ENCODE measurements around the gene EHMT2.
"Not testable (repeated sequence)": the region's sequence is repeated elsewhere in the genome, so short reads cannot be mapped to it uniquely, and the experiment has no call there.

The EHMT2 gene
- 53.8 to 103 (median 74.0) reads per million in 9 experiments for total RNA-seq

- Mint-ChIP-seq H3K4me1 (ENCODE audit: low read depth in 2 of 2) (peaks cover 33 to 41% of the 10 kb centered on the region in 2 donors), H3K27me3 (no peaks in the 10 kb centered on the region), H3K27ac (peak within 1 kb of the TSS; percentile 90 to 91), H3K9me3 (no peaks in the 10 kb centered on the region), H3K4me3 (peak within 1 kb of the TSS; percentile 94 to 95), H3K36me3 (ENCODE audit: insufficient read depth) (peaks cover 41% of the 10 kb centered on the region)
- ATAC-seq (replicated peaks) (peak; percentile 62), DNase-seq (peak; percentile 79 to 82 (median 81))
Measured at GRCh38 chr6:31897612-31898382, at the start of gene EHMT2. TSS of gene EHMT2 (minus strand) at chr6:31897698. CDS start at chr6:31897677, 21 bp downstream.

- no peak for DNase-seq
- Mint-ChIP-seq H3K36me3 (ENCODE audit: insufficient read depth) (peaks cover 12% of the 10 kb centered on the region), H3K9me3 (no peaks in the 10 kb centered on the region), H3K4me1 (ENCODE audit: low read depth in 2 of 2) (peaks cover 4 to 5% of the 10 kb centered on the region in 2 donors), H3K4me3 (no peak overlapping the region), H3K27me3 (peaks cover 18 to 40% of the 10 kb centered on the region in 2 donors), H3K27ac (peak overlapping the region in 1 of 2 donors; percentile 78)
- no peak for ATAC-seq (replicated peaks)
Measured at GRCh38 chr6:31947070-31947675, 49.7 kb upstream of the EHMT2 start.

- DNase-seq (no peak), ATAC-seq (replicated peaks) (no peak)
- peaks cover 11% of the 10 kb centered on the region for H3K36me3 Mint-ChIP-seq (ENCODE audit: insufficient read depth)
- H3K4me3 Mint-ChIP-seq = no peak overlapping the region
- no peaks in the 10 kb centered on the region for H3K9me3 Mint-ChIP-seq
- peaks cover 4 to 5% of the 10 kb centered on the region in 2 donors for H3K4me1 Mint-ChIP-seq (ENCODE audit: low read depth in 2 of 2)
- peaks cover 21 to 47% of the 10 kb centered on the region in 2 donors for H3K27me3 Mint-ChIP-seq
- H3K27ac Mint-ChIP-seq = no peak overlapping the region
Measured at GRCh38 chr6:31946370-31946885, 48.9 kb upstream of the EHMT2 start.

GRCh38 chr6:31945507-31946369 is 48.2 kb upstream of the EHMT2 start, which contains the start of gene CFB:
TSS of gene CFB (plus strand) at chr6:31946095. CDS start at chr6:31946222, 127 bp downstream.
- H3K9me3 Mint-ChIP-seq = no peaks in the 10 kb centered on the region
- H3K4me1 Mint-ChIP-seq (ENCODE audit: low read depth in 2 of 2) = peaks cover 4 to 5% of the 10 kb centered on the region in 2 donors
- ATAC-seq (replicated peaks) (no peak), DNase-seq (no peak)
- H3K27me3 Mint-ChIP-seq = peaks cover 21 to 54% of the 10 kb centered on the region in 2 donors
- H3K27ac Mint-ChIP-seq = no peak within 1 kb of the TSS
- no peak within 1 kb of the TSS for H3K4me3 Mint-ChIP-seq
- peaks cover 11% of the 10 kb centered on the region for H3K36me3 Mint-ChIP-seq (ENCODE audit: insufficient read depth)

GRCh38 chr6:31945154-31945506 is 47.6 kb upstream of the EHMT2 start:
- peaks cover 11% of the 10 kb centered on the region for H3K36me3 Mint-ChIP-seq (ENCODE audit: insufficient read depth)
- H3K27ac Mint-ChIP-seq = no peak overlapping the region
- DNase-seq = no peak
- no peak overlapping the region for H3K4me3 Mint-ChIP-seq
- H3K9me3 Mint-ChIP-seq = no peaks in the 10 kb centered on the region
- H3K27me3 Mint-ChIP-seq = peaks cover 21 to 60% of the 10 kb centered on the region in 2 donors
- no peak for ATAC-seq (replicated peaks)
- peaks cover 4 to 5% of the 10 kb centered on the region in 2 donors for H3K4me1 Mint-ChIP-seq (ENCODE audit: low read depth in 2 of 2)

- Mint-ChIP-seq H3K27ac (no peak overlapping the region), H3K27me3 (peaks cover 21 to 60% of the 10 kb centered on the region in 2 donors), H3K4me1 (ENCODE audit: low read depth in 2 of 2) (peaks cover 3 to 4% of the 10 kb centered on the region in 2 donors), H3K9me3 (no peaks in the 10 kb centered on the region), H3K36me3 (ENCODE audit: insufficient read depth) (peaks cover 8% of the 10 kb centered on the region), H3K4me3 (no peak overlapping the region)
- ATAC-seq (replicated peaks) (no peak), DNase-seq (no peak)
Measured at GRCh38 chr6:31943742-31944141, 46.2 kb upstream of the EHMT2 start.

GRCh38 chr6:31940256-31940664 is 42.8 kb upstream of the EHMT2 start:
- Mint-ChIP-seq H3K4me3 (no peak overlapping the region), H3K4me1 (ENCODE audit: low read depth in 2 of 2) (peaks cover 0 to 3% of the 10 kb centered on the region in 2 donors), H3K36me3 (ENCODE audit: insufficient read depth) (peaks cover 4% of the 10 kb centered on the region), H3K27ac (no peak overlapping the region), H3K9me3 (no peaks in the 10 kb centered on the region), H3K27me3 (peaks cover 17 to 51% of the 10 kb centered on the region in 2 donors)
- ATAC-seq (replicated peaks) (no peak), DNase-seq (no peak)

GRCh38 chr6:31935823-31936222 is 38.3 kb upstream of the EHMT2 start:
- ATAC-seq (replicated peaks) = no peak
- Mint-ChIP-seq H3K9me3 (no peaks in the 10 kb centered on the region), H3K4me1 (ENCODE audit: low read depth in 2 of 2) (no peaks in the 10 kb centered on the region), H3K27me3 (peaks cover 8 to 25% of the 10 kb centered on the region in 2 donors), H3K4me3 (no peak overlapping the region), H3K27ac (no peak overlapping the region), H3K36me3 (ENCODE audit: insufficient read depth) (no peaks in the 10 kb centered on the region)
- no peak for DNase-seq

GRCh38 chr6:31935021-31935420 is 37.5 kb upstream of the EHMT2 start:
- Mint-ChIP-seq H3K27ac (no peak overlapping the region), H3K27me3 (peaks cover 8 to 23% of the 10 kb centered on the region in 2 donors), H3K4me3 (no peak overlapping the region), H3K9me3 (no peaks in the 10 kb centered on the region), H3K4me1 (ENCODE audit: low read depth in 2 of 2) (no peaks in the 10 kb centered on the region), H3K36me3 (ENCODE audit: insufficient read depth) (no peaks in the 10 kb centered on the region)
- ATAC-seq (replicated peaks) = no peak
- no peak for DNase-seq

- Mint-ChIP-seq H3K9me3 (no peaks in the 10 kb centered on the region), H3K4me3 (no peak overlapping the region), H3K36me3 (ENCODE audit: insufficient read depth) (no peaks in the 10 kb centered on the region), H3K27me3 (peaks cover 8 to 28% of the 10 kb centered on the region in 2 donors), H3K27ac (no peak overlapping the region), H3K4me1 (ENCODE audit: low read depth in 2 of 2) (no peaks in the 10 kb centered on the region)
- DNase-seq = no peak
- no peak for ATAC-seq (replicated peaks)
Measured at GRCh38 chr6:31933537-31933936, 36.0 kb upstream of the EHMT2 start.

- not testable (repeated sequence) for H3K4me1 Mint-ChIP-seq (ENCODE audit: low read depth in 2 of 2); H3K27ac Mint-ChIP-seq; H3K4me3 Mint-ChIP-seq; H3K36me3 Mint-ChIP-seq (ENCODE audit: insufficient read depth); DNase-seq; ATAC-seq (replicated peaks); H3K9me3 Mint-ChIP-seq
- peaks cover 14 to 39% of the 10 kb centered on the region in 2 donors for H3K27me3 Mint-ChIP-seq
Measured at GRCh38 chr6:31932137-31932536, 34.6 kb upstream of the EHMT2 start.

GRCh38 chr6:31930962-31931361 is 33.5 kb upstream of the EHMT2 start:
- no peak for ATAC-seq (replicated peaks)
- Mint-ChIP-seq H3K4me1 (ENCODE audit: low read depth in 2 of 2) (no peaks in the 10 kb centered on the region), H3K27ac (no peak overlapping the region), H3K4me3 (no peak overlapping the region), H3K9me3 (no peaks in the 10 kb centered on the region), H3K36me3 (ENCODE audit: insufficient read depth) (no peaks in the 10 kb centered on the region), H3K27me3 (peaks cover 14 to 39% of the 10 kb centered on the region in 2 donors)
- DNase-seq = no peak

- ATAC-seq (replicated peaks) = no peak
- H3K27ac Mint-ChIP-seq = no peak overlapping the region
- peaks cover 2% of the 10 kb centered on the region for H3K36me3 Mint-ChIP-seq (ENCODE audit: insufficient read depth)
- H3K4me1 Mint-ChIP-seq (ENCODE audit: low read depth in 2 of 2) = no peaks in the 10 kb centered on the region
- H3K4me3 Mint-ChIP-seq = no peak overlapping the region
- no peaks in the 10 kb centered on the region for H3K9me3 Mint-ChIP-seq
- no peak for DNase-seq
- peaks cover 13 to 33% of the 10 kb centered on the region in 2 donors for H3K27me3 Mint-ChIP-seq
Measured at GRCh38 chr6:31928672-31928939, 31.1 kb upstream of the EHMT2 start.

Measured in effector memory CD8-positive, alpha-beta T cell (primary cell).